Astrocyte of the cerebellum (primary cell): Measurements from ENCODE around the gene RGCC.

Experiments used
- DNase-seq: peaks from one replicate; pipeline ENCODE4 v3.0.0-alpha.2; 2011; ENCODE audit warnings: low read depth
- H3K4me3 ChIP-seq: 2 replicates; pipeline ENCODE4 v1.5.1; 2011; ENCODE audit warnings: mild to moderate bottlenecking, low read depth, low read length, moderate library complexity
- CTCF ChIP-seq: IDR thresholded peaks from 2 replicates; pipeline ENCODE4 v1.5.1; 2012; ENCODE audit warnings: low read length, low read depth, moderate library complexity, mild to moderate bottlenecking; ENCODE audit errors: missing control alignments
- in situ Hi-C: cut with HindIII; loops from 2 replicates; pipeline ENCODE4 v1.10.0; 2017; ENCODE audit warnings: low sequenced_read_pairs

RGCC gene, protein sequence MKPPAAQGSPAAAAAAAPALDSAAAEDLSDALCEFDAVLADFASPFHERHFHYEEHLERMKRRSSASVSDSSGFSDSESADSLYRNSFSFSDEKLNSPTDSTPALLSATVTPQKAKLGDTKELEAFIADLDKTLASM

DNA sequence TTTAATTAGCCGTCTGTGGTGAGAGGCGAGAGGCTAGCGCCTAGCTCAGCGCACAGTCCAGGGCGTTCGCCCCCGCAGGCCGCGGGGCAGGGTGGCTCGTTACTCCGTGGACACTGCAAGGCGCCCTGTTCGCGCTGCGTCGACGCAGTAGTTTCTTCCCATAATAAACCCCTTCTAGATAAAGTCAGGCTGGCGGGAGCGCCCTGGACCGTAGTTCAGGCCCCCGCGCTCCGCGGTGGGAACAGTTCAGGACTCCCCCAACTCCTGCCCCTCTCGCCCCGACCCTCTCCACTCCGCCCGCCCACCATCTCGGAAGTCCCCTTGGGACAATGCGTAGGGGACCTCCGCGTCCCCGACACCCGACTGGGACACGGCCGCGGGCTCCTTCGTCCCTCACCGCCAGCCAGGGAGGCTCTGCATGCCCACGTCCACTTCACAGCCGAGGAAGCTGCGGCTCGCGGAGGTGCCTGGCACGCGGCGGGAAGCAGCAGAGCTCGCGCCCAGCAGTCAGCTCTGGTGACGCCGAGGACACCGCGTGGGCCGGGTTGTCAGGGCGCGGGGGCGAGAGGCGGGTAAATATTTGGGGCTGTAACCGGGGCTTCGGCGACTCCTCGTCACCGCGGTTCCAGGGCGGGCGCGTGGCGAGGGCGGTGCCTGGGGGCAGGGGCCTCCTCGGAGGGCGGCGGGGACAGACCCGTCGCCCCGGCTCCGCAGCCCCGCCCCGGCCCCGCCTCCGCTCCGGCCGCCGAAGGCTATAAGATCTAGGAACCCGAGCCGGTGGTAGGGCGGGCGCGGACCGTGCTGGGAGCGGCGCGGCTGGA lies at the start of gene RGCC:
TSS of gene RGCC (plus strand) at position 783 of the 821 bp plus-strand sequence. CDS start 158 bp downstream, outside the sequence.
- DNase-seq, result no peak
- TF ChIP-seq CTCF, result no peak
- in situ Hi-C loops, result no loop called here
- peak within 1 kb of the TSS; percentile 61 for H3K4me3 ChIP-seq

DNA sequence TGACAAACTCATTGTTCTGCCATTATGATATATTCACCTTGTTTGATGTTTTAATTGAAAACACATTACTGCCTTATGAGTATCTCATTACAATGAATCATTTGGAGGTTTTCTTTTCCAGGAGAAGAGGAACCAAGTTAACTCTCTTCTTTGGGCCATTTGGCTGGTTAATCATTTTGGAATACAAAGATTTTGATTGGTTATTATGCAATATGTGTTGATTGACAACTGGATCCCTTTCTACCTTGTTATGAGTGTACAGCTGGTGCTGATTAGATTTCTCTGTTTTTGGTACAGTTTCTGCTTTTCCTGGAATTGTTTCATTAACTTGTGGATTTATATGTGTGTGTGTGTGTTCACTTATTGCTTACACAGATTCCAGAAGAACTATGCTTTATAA lies 49.2 kb upstream of the RGCC start:
- no peak for DNase-seq
- in situ Hi-C loops, result no loop called here
- no peak for TF ChIP-seq CTCF
- no peak overlapping the region for H3K4me3 ChIP-seq

DNA sequence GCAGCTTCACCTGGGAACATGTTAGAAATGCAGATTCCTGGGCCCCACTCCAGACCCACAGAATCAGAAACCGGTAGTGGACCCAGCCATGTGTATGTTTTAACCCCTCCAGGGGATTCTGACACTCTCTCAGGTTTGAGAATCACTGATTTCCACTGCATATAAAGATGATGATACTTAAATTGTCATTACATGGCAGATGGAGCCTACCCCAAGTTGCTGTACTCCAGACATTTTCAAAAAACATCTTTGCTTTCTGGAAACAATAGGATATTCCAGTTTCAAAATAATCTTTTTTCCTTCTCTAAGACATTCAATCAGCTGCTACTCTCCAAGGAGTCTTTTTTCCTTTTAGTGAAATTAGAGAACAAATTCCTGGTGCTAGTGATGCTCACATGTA lies 48.6 kb upstream of the RGCC start:
- no peak overlapping the region for H3K4me3 ChIP-seq
- in situ Hi-C loops, result no loop called here
- no peak for DNase-seq
- no peak for TF ChIP-seq CTCF

DNA sequence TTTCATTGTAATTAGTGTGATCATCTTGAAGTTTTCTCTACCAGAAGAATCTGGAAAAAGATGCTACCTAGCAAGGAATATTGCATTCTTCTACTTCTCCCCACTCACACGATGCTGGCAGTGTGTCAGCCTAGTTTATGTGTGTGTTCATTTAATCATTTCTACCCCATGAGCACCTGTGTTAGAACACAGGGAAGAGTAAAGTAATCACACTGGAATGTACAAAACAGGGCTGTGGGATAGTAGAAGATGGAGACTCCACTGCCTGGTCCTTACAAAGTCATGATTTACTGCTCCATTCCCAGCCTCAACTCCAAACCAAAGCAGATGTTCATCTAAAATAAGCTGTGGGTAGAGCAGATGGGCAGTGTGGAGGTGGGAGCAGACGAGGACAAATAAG lies 47.7 kb upstream of the RGCC start:
- in situ Hi-C loops, result no loop called here
- no peak overlapping the region for H3K4me3 ChIP-seq
- no peak for TF ChIP-seq CTCF
- no peak for DNase-seq

DNA sequence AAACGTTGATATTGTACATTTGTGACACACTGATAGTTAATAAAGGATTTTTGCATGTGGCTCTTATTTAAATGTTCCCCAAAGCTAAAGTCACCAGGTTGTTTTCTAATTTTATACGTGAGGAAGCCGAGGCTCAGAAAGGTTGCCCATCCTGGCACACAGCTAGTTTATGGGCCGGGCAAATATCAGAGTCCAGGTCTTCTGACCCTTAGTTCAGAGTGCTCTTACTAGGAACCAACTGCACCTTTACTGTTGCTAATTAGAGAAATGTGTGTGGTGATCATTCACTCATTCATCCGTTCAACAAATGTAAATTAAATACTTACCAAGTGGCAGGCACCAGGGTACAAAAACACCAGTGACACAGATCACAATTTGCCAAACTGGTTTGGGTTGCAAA lies 46.3 kb upstream of the RGCC start:
- no peak for DNase-seq
- in situ Hi-C loops, result no loop called here
- H3K4me3 ChIP-seq, result no peak overlapping the region
- TF ChIP-seq CTCF, result no peak

DNA sequence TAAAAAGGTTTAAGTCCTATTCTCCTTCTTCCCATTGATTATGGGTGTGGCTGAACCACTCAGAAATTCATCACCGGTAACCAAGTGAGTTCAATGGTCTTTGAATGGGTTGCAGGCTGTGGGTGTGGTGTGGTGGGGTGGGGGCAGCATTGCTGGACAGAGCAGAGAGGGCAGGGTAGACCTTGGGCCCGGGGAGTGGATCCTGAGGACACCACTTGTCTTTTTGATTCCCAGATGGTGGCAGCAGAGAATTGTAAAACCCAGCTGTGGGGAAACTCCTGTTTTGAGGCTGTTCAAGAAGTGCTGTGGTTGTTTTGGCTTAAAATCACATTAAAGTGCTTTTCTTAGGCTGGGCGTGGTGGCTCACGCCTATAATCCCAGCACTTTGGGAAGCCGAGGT lies 45.8 kb upstream of the RGCC start:
- peak; percentile 52 for TF ChIP-seq CTCF
- peak; percentile 61 for DNase-seq
- no peak overlapping the region for H3K4me3 ChIP-seq
- in situ Hi-C loops, result no loop called here
